ENCODE results near the gene CCNC.

DNA sequence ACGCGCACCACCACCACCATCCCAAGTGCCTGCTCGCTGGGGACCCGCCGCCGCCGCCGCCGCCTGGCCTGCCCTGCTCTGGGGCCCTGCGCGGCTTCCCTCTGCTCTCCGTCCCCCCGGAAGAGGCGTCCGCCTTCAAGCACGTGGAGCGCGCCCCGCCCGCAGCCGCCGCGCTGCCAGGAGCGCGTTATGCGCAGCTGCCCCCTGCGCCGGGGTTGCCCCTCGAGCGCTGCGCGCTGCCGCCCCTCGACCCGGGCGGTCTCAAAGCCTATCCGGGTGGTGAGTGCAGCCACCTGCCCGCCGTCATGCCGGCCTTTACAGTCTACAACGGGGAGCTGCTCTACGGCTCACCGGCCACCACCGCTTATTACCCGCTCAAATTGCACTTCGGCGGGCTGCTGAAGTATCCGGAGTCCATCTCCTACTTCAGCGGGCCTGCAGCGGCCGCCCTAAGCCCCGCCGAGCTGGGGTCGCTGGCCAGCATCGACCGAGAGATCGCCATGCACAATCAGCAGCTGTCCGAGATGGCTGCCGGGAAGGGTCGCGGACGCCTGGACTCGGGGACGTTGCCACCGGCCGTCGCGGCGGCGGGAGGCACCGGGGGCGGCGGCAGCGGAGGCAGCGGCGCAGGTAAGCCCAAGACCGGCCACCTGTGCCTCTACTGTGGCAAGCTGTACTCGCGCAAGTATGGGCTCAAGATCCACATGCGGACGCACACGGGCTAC lies 45.4 kb upstream of the CCNC start:
- TF ChIP-seq, protein P1, sequence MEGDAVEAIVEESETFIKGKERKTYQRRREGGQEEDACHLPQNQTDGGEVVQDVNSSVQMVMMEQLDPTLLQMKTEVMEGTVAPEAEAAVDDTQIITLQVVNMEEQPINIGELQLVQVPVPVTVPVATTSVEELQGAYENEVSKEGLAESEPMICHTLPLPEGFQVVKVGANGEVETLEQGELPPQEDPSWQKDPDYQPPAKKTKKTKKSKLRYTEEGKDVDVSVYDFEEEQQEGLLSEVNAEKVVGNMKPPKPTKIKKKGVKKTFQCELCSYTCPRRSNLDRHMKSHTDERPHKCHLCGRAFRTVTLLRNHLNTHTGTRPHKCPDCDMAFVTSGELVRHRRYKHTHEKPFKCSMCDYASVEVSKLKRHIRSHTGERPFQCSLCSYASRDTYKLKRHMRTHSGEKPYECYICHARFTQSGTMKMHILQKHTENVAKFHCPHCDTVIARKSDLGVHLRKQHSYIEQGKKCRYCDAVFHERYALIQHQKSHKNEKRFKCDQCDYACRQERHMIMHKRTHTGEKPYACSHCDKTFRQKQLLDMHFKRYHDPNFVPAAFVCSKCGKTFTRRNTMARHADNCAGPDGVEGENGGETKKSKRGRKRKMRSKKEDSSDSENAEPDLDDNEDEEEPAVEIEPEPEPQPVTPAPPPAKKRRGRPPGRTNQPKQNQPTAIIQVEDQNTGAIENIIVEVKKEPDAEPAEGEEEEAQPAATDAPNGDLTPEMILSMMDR (IDR thresholded peaks at IDR 0.05), result no peak
- TF ChIP-seq POLR2A (IDR thresholded peaks at IDR 0.05), result no peak
